ENCODE measurements around the gene PARP11. TPM values are rescaled to one million over a fixed set of nuclear protein-coding genes. Genes with fewer than 3 reads are reported as not detected.

The PARP11 gene
- total and polyA plus RNA-seq, 2 of the 8 experiments (the other 6 are each of a cell fraction or from before 2014, with no cell fraction given): 4.2 to 13.3 TPM

DNA sequence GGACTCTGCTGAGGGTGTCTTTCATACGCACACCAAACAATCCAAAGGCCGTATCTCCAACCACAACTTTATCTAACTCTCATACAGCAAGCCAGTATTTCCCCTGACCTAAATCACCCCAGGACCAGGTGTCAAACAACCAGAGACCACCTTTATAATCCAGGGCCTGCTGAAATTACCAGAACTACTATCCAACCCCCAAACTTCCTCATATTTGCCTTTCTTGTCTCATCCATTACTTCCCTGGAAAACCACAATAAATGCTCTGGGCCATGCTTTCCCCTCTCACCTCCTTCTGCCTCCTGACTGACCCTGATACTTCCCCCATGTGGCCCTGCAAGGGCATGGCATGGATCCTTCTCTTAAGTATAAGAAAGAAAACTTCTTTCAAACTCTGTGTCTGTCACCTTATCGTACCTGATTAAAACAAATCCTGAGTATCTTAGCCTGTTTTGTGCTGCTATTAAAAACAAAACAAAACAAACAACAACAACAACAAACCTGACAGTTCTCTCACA is 75.6 kb downstream of the PARP11 start (continued):
- TF ChIP-seq, protein P1, sequence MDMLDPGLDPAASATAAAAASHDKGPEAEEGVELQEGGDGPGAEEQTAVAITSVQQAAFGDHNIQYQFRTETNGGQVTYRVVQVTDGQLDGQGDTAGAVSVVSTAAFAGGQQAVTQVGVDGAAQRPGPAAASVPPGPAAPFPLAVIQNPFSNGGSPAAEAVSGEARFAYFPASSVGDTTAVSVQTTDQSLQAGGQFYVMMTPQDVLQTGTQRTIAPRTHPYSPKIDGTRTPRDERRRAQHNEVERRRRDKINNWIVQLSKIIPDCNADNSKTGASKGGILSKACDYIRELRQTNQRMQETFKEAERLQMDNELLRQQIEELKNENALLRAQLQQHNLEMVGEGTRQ (IDR thresholded peaks at IDR 0.05; ENCODE audit: low read length): no peak
- TF ChIP-seq RAD21 (IDR thresholded peaks at IDR 0.05 in 1 of 2, conservative IDR thresholded peaks at IDR 0.05 in 1 of 2; ENCODE audit: low read depth in 2 of 2, low read length in 2 of 2): peak; percentile 30 to 48; a peak in 3 of 4 replicates
